ENCODE data around the gene LUZP2.

Gene LUZP2

DNA sequence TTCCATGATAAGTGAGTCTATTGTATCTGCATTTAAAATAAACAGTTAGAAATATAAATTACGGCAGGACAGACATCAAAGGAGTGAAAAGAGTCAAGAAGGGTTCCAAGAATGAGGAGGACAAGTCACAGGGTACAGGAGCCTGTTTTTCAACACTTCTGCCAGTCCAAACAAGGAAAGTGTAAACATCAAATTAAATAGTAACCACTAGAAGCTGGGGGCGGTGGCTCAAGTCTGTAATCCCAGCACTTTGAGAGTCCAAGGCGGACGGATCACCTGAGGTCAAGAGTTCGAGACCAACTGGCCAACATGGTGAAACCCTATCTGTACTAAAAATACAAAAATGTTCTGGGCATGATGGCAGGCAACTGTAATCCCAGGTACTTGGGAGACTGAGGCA lies 219.6 kb downstream of the LUZP2 start:
- no peak for DNase-seq (ENCODE audit: low read depth)

DNA sequence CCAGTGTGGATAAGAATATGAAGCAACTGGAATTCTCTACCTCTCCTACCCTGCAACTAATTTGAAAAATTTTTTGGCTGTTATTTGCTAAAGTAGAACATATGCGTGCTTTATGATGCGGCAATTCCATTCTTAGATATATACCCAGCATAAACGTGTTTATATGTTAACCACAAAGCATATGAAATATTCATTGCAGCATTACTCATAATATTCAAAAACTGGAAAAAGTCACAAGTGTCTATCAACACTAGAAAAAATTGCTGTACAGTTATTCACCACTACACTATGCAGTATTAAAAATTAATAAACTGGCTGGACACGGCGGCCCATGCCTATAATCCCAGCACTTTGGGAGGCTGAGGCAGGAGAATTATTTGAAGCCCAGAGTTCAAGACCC lies 226.4 kb downstream of the LUZP2 start:
- DNase-seq (ENCODE audit: low read depth): no peak

DNA sequence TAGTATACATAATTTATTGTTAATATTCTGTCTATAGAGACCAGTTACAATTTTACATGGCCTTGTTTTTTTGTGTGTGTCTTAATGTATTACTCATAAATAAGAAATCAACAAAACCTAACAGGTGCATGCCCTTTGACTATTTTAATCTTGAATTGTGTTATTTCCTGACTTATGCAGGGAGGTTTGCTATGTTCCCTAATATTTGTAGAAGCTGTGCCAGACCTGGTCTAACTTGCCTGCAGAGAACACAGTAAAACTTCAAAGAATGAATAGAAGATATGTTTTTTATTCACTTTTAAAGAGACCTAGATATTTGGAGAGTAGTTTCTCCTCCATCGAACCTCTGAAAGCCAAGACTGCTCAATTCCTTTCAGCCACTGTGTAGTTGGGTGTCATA lies 234.7 kb downstream of the LUZP2 start:
- DNase-seq (ENCODE audit: low read depth): no peak

DNA sequence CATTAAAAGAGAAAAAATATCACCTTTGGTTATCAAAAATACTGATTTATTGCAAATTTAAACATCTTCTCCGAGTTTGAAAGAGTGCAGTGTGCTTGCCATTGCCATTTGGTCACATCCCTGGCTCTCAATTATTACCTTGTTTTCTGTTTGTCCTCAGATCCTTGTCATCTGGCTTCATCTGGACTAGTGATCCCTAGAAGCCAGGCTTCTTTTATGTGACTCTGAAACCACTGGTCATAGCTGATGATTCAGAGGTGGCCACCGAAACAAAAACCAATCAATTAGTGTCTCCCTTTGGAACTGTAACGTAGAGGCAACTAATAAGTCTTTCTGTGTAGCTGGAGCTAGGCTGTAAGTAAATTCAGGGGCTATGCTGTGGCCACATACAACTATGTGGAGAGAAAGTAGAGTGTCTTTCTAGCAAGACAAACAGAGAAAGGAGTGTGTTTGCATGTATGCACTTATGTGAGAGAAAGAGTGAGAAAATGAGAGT lies 237.9 kb downstream of the LUZP2 start:
- DNase-seq (ENCODE audit: low read depth): no peak

DNA sequence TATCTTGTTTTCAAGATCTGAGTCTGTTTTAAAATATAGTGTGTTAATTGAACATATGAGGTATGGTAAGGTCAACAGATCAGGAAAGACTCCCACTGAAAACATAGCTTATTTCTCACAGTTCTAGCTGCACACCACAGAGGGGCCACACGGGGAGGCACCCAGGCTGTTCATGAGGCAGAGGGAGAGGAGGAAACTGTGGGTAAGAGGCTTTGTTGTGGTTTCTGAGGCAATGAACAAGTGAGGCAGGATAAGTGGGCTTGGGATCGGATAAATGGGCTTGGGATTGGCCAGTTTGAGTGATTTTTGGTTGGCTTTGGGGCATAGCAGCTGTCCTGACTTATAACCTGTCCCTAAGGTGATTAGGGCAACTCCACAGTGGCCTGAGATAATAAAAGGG lies 242.1 kb downstream of the LUZP2 start:
- DNase-seq (ENCODE audit: low read depth): no peak

DNA sequence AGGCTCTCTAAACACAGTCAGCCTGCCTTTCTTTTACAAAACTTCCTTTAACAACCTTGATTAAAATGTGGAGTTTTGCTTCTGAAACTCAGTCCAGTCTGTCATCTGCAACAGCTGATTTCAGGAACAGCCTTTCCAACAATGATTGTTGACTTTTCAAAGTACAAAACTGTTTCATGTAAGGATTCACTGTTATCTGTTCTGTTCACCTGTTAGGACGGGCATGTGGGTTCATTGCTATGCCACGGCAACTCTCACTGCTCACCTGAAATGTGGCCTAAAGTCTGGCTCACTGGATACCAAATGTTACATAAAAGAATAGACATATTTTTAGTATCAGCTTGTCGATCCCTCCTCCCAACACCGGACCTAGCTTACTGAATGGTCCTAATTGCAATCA lies 242.8 kb downstream of the LUZP2 start:
- DNase-seq (ENCODE audit: low read depth): no peak

DNA sequence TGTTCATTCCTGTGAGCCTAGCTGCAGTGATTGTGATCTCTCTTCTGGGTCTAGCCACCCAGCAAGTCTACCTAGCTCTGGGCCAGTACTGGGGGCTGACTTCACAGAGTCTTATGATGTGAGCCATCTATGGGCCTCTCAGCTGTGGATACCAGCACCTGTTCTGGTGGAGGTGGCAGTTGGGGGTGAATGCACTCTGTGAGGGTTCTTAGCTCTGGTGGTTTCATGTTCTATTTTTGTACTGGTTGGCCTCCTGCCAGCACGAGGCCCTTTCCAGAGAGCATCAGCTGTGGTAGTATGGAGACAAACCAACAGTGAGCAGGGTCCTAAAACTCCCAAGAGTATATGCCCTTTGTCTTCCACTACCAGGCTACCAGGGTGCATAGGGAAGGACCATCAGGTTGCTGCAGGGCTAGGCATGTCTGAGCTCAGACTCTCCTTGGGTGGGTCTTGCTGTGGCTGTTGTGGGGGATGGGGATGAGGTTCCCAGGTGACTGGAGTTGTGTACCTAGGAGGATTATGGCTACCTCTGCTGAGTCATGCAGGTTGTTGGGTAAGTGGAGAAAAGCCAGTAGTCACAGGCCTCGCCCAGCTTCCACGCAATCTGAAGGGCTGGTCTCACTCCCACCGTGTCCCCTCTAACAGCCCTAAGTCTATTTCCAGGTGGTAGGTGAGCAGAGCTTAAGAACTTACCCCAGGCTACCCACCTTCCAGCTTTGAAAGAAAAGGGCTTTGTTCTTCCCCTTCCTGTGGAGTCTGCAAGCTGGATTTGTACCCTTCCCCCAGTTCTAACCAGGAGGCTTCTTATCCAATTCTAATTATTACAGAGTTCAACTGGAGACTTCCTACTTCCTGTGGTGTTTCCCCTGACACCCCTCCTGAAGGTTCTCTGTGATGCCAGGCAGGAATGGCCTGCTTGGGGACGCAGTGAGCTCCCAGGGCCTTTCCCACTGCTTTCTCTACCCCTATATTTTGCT lies 250.7 kb downstream of the LUZP2 start:
- no peak for DNase-seq (ENCODE audit: low read depth)

DNA sequence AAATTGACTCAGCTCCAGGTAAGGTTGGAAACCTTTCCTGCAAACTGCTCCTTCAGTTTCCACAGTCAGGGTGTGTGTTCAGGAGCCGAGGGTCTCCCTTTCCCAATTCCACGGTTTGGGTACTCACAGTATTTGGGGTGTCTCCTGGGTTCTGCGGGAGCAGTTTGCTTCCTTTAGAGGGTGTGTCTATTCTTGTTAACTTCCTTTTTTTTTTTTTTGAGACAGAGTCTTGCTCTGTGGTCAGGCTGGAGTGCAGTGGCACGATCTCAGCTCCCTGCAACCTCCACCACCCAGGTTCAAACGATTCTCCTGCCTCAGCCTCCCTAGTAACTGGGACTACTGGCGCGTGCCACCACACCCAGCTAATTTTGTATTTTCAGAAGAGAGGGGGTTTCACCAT lies 251.4 kb downstream of the LUZP2 start:
- DNase-seq (ENCODE audit: low read depth): no peak

DNA sequence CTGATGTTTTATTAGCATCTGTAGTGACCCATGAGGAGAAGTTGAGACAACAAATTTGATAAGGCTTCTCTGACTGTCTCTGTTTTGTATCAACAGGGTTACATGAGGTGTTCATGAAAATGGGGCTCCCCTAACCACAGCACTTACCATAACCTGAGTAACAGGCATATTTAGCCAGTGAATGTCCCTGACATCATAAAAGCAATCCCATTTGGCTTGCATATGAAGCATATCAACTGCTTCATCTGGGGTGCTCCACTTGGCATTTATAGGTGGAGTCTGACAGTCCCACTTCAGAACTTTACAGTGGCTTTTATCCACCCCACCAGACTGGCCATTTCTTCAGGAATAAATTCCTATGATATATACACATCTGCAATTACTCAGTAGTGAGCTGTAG lies 257.6 kb downstream of the LUZP2 start:
- DNase-seq (ENCODE audit: low read depth): no peak

DNA sequence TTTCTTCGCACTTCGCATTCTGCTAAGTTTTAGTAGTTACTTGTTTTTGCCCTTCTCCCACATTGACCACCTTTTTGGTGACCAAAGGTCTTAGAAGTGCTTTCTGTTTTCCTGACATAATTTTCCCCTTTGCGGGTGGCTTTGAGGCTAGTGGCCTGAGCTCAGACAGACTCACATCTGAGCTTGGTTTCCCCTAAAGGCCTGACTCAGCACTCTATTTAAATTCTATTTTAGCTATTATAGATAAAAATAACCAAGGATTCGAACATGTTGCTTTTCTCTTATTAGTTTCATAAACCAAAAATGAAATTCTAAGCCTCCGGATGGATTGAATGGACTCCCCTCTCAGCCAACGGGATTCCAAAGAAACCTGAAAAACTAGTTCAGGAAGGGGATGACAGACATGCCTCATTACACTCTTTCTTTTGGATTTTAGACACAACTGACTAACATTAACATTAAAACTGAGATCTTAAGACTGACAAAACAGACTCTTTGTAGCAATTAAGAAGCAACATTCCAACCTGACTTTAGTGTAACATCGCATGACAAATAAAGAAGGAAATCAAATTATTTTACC lies 258.5 kb downstream of the LUZP2 start:
- no peak for DNase-seq (ENCODE audit: low read depth)

DNA sequence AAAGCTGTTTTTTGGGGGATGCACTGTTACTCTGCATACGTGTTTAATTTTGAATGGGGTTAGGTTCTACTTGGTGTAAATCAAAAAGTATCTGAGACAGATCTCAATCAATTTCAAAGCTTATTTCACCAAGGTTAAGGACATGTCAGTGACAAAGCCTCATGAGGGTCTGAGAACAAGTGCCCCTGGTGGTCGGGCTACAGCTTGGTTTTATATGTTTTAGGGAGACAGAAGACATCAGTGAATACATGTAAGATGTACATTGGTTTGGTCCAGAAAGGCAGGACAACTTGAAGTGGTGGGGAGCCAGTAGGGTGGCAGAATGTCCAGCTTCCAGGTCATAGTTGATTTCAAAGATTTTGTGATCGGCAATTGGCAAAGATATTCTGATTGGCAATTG lies 262.9 kb downstream of the LUZP2 start:
- no peak for DNase-seq (ENCODE audit: low read depth)

DNA sequence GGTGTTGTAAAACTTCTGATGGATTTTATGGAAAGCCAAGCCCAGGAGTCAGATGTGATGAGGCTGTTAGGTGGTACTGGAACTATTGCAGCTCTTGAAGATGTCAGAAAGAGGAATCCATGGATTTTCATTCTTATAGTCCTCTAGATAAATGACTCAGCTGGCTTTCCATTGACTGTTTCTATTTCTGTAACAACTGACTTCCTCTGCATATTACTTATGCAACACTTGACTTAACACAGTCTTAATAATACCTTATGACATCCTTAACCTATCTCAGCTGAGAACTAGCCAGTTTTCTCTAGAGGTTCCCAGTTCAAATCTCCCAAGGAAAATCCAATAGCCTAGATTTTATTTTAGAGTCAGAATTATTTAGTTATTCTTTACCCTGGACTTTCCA lies 263.8 kb downstream of the LUZP2 start:
- no peak for DNase-seq (ENCODE audit: low read depth)

DNA sequence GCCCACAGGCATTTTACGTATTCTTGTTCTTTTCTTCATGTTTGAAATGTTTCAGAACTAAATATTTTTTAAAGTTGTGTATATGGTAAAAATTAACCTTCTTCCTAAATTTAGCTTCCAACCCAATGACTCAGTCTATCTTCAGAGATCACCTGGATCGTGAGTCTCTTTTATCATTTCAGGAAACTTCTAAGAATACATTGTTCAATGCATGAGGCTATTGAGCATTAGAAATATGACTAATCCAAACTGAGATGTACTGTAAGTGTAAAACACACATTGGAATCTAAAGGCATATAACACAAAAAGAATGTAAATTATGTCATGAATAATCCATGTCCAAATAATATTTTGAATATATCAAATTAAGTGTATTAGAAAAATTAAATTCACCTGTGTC lies 265.2 kb downstream of the LUZP2 start:
- no peak for DNase-seq (ENCODE audit: low read depth)

DNA sequence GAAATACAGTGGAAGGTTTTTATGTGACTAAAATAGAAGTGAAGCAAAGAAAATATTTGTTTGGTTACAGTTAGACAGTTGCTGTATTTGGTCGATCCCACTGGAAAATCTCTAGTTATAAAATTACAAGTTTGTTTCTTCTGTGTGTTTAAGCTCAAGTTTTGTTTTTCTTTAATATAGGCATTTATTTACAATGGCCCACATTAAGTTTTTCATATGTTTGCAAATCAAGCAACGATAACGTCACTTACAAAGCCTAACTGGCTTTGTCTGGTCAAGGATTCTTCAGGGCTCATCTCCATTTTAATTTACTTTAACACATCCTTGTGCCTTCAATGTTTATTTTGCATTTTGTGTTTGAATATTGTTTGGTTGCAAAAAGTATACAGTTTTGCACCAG lies 270.6 kb downstream of the LUZP2 start:
- no peak for DNase-seq (ENCODE audit: low read depth)

DNA sequence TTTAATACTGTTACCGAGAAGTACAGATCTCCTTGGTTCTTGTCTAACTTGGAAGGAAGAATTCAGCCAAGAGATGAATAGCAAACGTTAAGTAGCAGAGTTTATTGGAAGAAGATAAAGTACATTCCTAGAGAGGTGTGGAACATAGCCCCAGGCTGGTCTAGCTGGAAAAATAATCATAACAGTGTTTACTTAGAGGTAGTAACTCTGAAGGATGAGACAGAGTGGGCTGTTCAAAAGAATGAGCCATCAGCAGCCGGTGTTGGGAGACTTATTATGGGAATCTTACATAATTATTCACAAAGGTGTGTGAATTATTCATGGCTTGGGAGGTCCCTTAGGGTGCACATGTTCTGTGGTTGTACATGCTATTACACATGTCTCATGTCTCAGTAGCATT lies 276.5 kb downstream of the LUZP2 start:
- no peak for DNase-seq (ENCODE audit: low read depth)

DNA sequence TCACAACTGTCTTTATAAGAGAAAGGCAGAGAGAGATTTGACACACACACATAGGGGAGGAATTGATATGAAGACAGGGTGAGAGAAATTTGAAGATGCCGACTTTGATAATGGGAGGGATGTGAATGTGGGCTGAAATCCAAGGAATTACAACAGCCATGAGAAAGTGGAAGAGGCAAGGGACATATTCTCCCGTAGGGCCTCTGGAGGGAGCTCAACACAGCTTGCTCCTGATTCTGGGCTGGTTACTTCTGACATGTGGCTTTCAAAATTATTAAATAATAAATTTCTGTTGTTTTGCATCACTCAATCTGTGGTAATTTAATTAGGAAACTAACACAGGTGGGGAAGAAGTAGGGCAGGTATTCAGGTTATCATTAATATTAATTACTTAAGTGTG lies 282.9 kb downstream of the LUZP2 start:
- DNase-seq (ENCODE audit: low read depth): no peak

DNA sequence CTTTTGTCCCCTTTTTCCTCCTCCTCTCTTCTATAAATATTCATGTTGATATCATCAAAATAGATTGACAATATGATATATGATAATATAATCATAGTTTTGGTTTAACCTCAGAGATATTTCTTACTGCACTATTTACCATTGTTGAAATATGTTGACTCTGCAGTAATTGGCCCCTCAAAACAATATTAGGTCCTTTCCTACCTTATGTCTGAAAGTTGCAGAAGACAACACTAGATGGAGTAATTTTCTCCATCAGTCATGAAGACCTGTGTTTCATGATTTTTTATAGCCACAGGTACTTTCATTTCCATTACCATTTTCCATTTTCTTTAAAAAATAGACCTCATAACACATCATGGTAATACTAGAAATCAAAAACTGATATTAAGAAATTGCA lies 284.4 kb downstream of the LUZP2 start:
- no peak for DNase-seq (ENCODE audit: low read depth)

DNA sequence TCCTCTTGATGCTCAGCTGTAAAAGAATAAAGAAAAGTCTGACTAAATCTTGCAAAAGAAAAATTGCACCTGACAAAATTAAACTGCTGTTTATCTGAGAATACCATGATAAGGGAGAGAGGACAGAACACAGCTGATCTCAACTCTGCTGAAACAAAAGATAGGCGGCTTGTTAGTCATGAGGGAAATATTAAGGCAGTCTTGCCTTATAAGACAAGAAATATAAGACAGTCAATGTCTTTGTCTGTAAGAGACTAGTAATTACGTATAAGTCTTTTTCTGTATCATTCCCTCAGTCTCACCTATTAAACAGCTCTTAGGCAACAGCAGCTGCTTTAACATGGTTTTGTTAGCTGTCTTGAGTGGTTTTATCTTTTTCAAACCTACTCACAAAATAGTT lies 296.6 kb downstream of the LUZP2 start:
- DNase-seq (ENCODE audit: low read depth): no peak

DNA sequence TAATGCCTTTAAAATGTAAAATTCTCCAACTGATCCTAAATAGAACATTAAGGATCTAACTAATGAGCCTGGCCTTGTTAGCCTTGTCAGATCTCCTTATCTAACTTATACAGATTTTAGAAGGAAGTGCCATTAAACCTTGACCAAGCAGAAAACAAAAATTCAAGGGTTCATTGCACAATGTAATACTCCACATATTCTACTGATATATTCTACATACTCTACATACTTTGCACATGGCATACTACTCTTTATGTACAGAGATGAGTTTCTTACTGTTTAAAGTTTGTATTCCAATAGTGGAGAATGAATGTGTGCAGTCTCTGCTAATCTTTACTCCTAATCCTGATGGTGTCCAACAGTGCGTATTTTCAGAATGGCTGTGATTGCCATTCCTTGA lies 297.2 kb downstream of the LUZP2 start:
- no peak for DNase-seq (ENCODE audit: low read depth)

DNA sequence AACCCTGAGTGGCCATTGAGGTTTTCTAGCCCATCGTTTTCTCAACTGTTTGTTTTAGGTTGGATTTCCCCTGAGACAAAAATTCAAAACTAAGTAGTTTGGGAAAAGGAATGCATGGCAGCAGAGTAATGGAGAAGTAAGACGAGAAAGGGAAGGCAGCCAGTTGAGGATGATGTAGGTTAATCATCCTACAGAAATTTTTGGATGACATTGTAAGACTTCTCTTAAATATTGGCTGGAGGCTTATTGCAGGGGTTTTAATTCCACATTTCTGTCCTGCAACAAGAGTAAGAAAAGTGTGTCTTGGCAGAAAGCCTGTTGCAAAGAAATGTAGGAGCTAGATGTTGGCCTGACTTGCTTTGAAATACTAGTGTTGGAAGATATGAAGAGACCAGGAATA lies 308.8 kb downstream of the LUZP2 start:
- DNase-seq (ENCODE audit: low read depth): no peak

DNA sequence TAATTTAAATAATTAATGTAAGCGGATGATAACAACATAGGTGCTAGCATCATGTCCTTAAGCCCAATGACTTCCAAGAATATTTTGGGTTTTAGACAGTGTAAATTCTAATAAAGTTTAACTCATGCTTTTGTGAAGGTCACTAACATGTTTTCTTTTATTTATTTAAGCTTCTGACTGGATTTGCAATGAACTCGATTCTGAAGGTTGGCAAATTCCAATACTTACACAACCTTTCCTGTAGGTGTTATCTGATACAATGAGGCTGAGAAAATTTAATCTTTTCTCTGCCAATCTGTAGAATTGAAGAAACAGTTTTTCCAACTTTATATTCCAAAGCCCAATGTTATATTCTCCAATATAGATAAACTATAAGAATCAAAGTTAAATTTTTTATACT lies 311.3 kb downstream of the LUZP2 start:
- DNase-seq (ENCODE audit: low read depth): no peak

DNA sequence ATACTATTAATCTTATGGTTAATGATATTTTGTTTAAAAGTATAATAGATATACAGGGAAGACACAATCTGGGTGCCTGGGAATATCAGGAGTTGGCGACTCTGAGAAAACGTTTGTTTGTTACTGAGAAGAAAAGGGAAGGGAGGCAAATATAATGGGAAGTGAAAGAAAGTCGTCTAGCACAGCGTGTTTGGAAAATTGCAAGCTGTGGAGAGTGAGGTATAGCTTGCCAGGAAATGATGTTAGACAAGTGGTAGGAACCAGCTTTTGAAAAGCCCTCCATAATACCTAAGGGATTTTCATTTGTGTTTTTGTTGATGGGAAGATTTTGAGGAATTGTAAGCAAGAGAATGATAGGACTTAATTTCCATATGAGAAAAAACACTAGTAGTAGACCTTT lies 322.2 kb downstream of the LUZP2 start:
- no peak for DNase-seq (ENCODE audit: low read depth)

DNA sequence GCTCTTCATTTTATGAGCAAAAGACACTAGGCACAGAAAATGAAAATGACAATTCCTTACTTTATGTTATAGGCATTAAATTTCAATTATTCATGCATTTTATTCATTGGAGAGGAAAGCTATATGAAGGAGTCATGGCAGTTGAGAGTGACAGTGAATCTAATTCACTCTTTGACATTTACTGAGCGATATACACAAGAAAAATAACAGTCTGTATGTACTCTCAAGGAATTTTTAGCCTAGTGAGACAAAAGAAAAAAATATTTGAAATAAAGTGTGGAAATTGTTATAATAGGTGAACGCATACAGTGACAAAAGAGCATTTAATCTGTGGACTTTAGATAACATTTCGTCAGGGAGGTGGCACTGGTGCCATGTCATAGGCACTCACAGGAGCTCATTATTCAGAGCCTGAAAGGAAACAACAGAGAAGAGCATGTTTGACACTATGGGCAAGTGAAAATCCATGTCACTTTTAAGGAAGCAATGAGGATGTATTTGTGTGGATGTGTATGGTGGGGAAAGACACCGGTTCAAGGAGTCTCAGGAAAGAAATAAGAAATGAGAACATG lies 323.1 kb downstream of the LUZP2 start:
- no peak for DNase-seq (ENCODE audit: low read depth)

Data from T follicular helper cell (primary cell).